H1 (cell line): Measurements from ENCODE around the gene SELENOF. TPM values are rescaled to one million over a fixed set of nuclear protein-coding genes. Genes with fewer than 3 reads are reported as not detected.

Experiments
- CTCF ChIA-PET: fragments of 300-600 bp; sonication (Branson Sonifier 250); formaldehyde crosslinking; loops from one replicate; lab custom pipeline; 2021; ENCODE audit not compliant: partially characterized antibody; lab: Charles Lee
- POLR2A ChIA-PET: fragments of 300-600 bp; sonication (Branson Sonifier 250); formaldehyde crosslinking; loops from one replicate; lab custom pipeline; 2021; ENCODE audit warnings: inconsistent platforms; ENCODE audit not compliant: partially characterized antibody; lab: Charles Lee
- DNase-seq, 2 experiments: peaks; one replicate each; pipeline versions ENCODE4 v3.0.0 to v3.0.0-alpha.2; 2010 to 2022; ENCODE audit warnings: low spot score in 2 of 2, low read depth in 1 of 2, mixed read lengths in 1 of 2
- FAIRE-seq: peaks from 2 replicates; lab custom pipeline; 2011; peaks lifted over from hg19 to GRCh38; lab: Jason Lieb, UNC
- H2AFZ ChIP-seq: 2 replicates; pipeline ENCODE4 v1.8.1; 2012; ENCODE audit warnings: low read length, inconsistent platforms
- H2AK5ac ChIP-seq: 2 replicates; pipeline ENCODE4 v1.6.1; 2013; ENCODE audit warnings: low read depth, low read length
- H2BK120ac ChIP-seq: replicated peaks from 2 replicates; pipeline ENCODE3; 2013; ENCODE audit warnings: low read depth, low read length, inconsistent platforms
- H2BK12ac ChIP-seq: 2 replicates; pipeline ENCODE4 v1.6.1; 2013; ENCODE audit warnings: low read depth, low read length
- H2BK15ac ChIP-seq: 2 replicates; pipeline ENCODE4 v1.6.1; 2013; ENCODE audit warnings: low read length
- H2BK20ac ChIP-seq: 2 replicates; pipeline ENCODE4 v1.6.1; 2013; ENCODE audit warnings: low read length
- H2BK5ac ChIP-seq: 2 replicates; pipeline ENCODE4 v1.6.1; 2013; ENCODE audit warnings: low read depth, low read length
- H3K14ac ChIP-seq: 2 replicates; pipeline ENCODE4 v1.6.1; 2013; ENCODE audit warnings: inconsistent platforms; ENCODE audit not compliant: insufficient read length
- H3K18ac ChIP-seq: 2 replicates; pipeline ENCODE4 v1.6.1; 2013; ENCODE audit warnings: low read length; ENCODE audit errors: extremely low read depth
- H3K23ac ChIP-seq: 2 replicates; pipeline ENCODE4 v1.6.1; 2013; ENCODE audit warnings: inconsistent platforms; ENCODE audit not compliant: insufficient read length
- H3K23me2 ChIP-seq: 2 replicates; pipeline ENCODE4 v1.6.1; 2013; ENCODE audit warnings: low read depth, low read length
- H3K27ac ChIP-seq: 2 replicates; pipeline ENCODE4 v1.6.1; 2011; ENCODE audit warnings: low read depth, low read length, inconsistent platforms
- H3K27me3 ChIP-seq, 4 experiments: replicated peaks in 1 of 4; 1 replicate in 1 of 4; 2 replicates in 3 of 4; pipeline versions ENCODE4 v1.6.1 to v1.8.1; 2011 to 2013; ENCODE audit warnings: low read length in 3 of 4, mild to moderate bottlenecking in 3 of 4, inconsistent platforms in 2 of 4, mixed read lengths in 2 of 4, moderate library complexity in 1 of 4; ENCODE audit not compliant: control insufficient read depth in 3 of 4, insufficient read depth in 3 of 4; ENCODE audit errors: extremely low read depth in 1 of 4
- H3K36me3 ChIP-seq, 4 experiments: 2 replicates each; pipeline versions ENCODE4 v1.6.1 to v1.8.1; 2011 to 2013; ENCODE audit warnings: mild to moderate bottlenecking in 4 of 4, low read length in 3 of 4, moderate library complexity in 2 of 4, control low read depth in 1 of 4, inconsistent platforms in 1 of 4; ENCODE audit not compliant: insufficient read depth in 4 of 4, control insufficient read depth in 2 of 4
- H3K4ac ChIP-seq: replicated peaks from 2 replicates; pipeline ENCODE3; 2013; ENCODE audit warnings: low read length, low read depth, mixed read lengths, inconsistent platforms; ENCODE audit not compliant: insufficient read length
- H3K4me1 ChIP-seq, 4 experiments: replicated peaks in 1 of 4; 1 replicate in 1 of 4; 2 replicates in 3 of 4; pipeline versions ENCODE4 v1.6.1 to v1.8.1; 2011 to 2013; ENCODE audit warnings: low read length in 3 of 4, inconsistent platforms in 2 of 4, mixed read lengths in 1 of 4; ENCODE audit not compliant: insufficient read depth in 4 of 4, control insufficient read depth in 3 of 4
- H3K4me2 ChIP-seq, 2 experiments: 2 replicates each; pipeline versions ENCODE4 v1.6.1 to v1.8.1; 2011 to 2013; ENCODE audit warnings: low read depth in 2 of 2, low read length in 2 of 2, control low read depth in 1 of 2, inconsistent platforms in 1 of 2, mild to moderate bottlenecking in 1 of 2; ENCODE audit not compliant: insufficient read depth in 1 of 2
- H3K4me3 ChIP-seq, 4 experiments: fragments of 200-600, 300-600 bp in 1 of 4; sonication (generic), shearing (Covaris generic), sonication (Bioruptor Twin) in 1 of 4; 2 replicates each; pipeline versions ENCODE4 v1.5.1 to v1.8.1; 2011 to 2016; ENCODE audit warnings: low read length in 4 of 4, low read depth in 3 of 4, control low read depth in 2 of 4, inconsistent platforms in 2 of 4, mild to moderate bottlenecking in 2 of 4, mixed read lengths in 1 of 4, moderate library complexity in 1 of 4; ENCODE audit not compliant: insufficient read depth in 2 of 4; ENCODE audit errors: extremely low read depth in 1 of 4
- H3K56ac ChIP-seq: replicated peaks from 2 replicates; pipeline ENCODE3; 2013; ENCODE audit warnings: low read depth, mild to moderate bottlenecking, mixed read lengths, low read length, inconsistent platforms; ENCODE audit not compliant: insufficient read length
- H3K79me1 ChIP-seq: 2 replicates; pipeline ENCODE4 v1.6.1; 2013; ENCODE audit warnings: low read depth, low read length, control low read depth
- H3K79me2 ChIP-seq, 2 experiments: 2 replicates each; pipeline versions ENCODE4 v1.6.1 to v1.8.1; 2012 to 2013; ENCODE audit warnings: low read length in 2 of 2, mild to moderate bottlenecking in 2 of 2, inconsistent platforms in 1 of 2; ENCODE audit not compliant: insufficient read depth in 2 of 2, control insufficient read depth in 1 of 2
- H3K9ac ChIP-seq, 4 experiments: replicated peaks in 1 of 4; 1 replicate in 1 of 4; 2 replicates in 3 of 4; pipeline versions ENCODE4 v1.6.1 to v1.8.1; 2011 to 2013; ENCODE audit warnings: low read depth in 3 of 4, low read length in 3 of 4, control low read depth in 2 of 4, mild to moderate bottlenecking in 2 of 4, moderate library complexity in 2 of 4, inconsistent platforms in 1 of 4; ENCODE audit errors: extremely low read depth in 1 of 4
- H3K9me3 ChIP-seq, 2 experiments: 2 replicates each; pipeline versions ENCODE4 v1.6.1 to v1.8.1; 2012 to 2013; ENCODE audit warnings: mild to moderate bottlenecking in 2 of 2, moderate library complexity in 2 of 2, control low read depth in 1 of 2, inconsistent platforms in 1 of 2, low read depth in 1 of 2, low read length in 1 of 2, mixed read lengths in 1 of 2; ENCODE audit not compliant: insufficient read depth in 2 of 2
- H4K20me1 ChIP-seq, 2 experiments: replicated peaks in 1 of 2; 2 replicates each; pipeline versions ENCODE3 to v1.8.1; 2011 to 2013; ENCODE audit warnings: inconsistent platforms in 2 of 2, low read length in 2 of 2, mild to moderate bottlenecking in 1 of 2; ENCODE audit not compliant: insufficient read depth in 2 of 2, control insufficient read depth in 1 of 2
- H4K5ac ChIP-seq: 2 replicates; pipeline ENCODE4 v1.6.1; 2013; ENCODE audit warnings: low read length, low read depth, mixed read lengths, inconsistent platforms; ENCODE audit not compliant: insufficient read length
- H4K8ac ChIP-seq: 2 replicates; pipeline ENCODE4 v1.8.0; 2013; ENCODE audit warnings: mild to moderate bottlenecking, moderate library complexity, low read length, inconsistent platforms; ENCODE audit not compliant: insufficient read depth; ENCODE audit errors: extremely low read depth
- H4K91ac ChIP-seq: replicated peaks from 2 replicates; pipeline ENCODE3; 2013; ENCODE audit warnings: low read length, mixed read lengths, inconsistent platforms; ENCODE audit not compliant: insufficient read length
- ATF2 ChIP-seq: IDR thresholded peaks from 2 replicates; pipeline ENCODE4 v1.6.1; 2012; ENCODE audit warnings: low read length, inconsistent platforms
- CBX8 ChIP-seq: fragments of 300-800, 300-1000 bp; sonication (generic); IDR thresholded peaks from 2 replicates; pipeline ENCODE4 v1.7.1; 2016; ENCODE audit warnings: low read depth, low read length, borderline replicate concordance
- CHD1 ChIP-seq: IDR thresholded peaks from 2 replicates; pipeline ENCODE4 v1.6.1; 2012; ENCODE audit warnings: low read depth, low read length, improper control_type of control experiment
- GTF2F1 ChIP-seq: IDR thresholded peaks from 2 replicates; pipeline ENCODE4 v1.6.1; 2012; ENCODE audit warnings: low read depth, low read length, improper control_type of control experiment, borderline replicate concordance
- JUN ChIP-seq: IDR thresholded peaks from 2 replicates; pipeline ENCODE4 v1.6.1; 2011; ENCODE audit warnings: low read depth, mild to moderate bottlenecking, improper control_type of control experiment, low read length
- KDM1A ChIP-seq: fragments of 200-600, 300-600 bp; sonication (generic); IDR thresholded peaks from 2 replicates; pipeline ENCODE4 v1.7.1; 2016; ENCODE audit warnings: mild to moderate bottlenecking, low read length, borderline replicate concordance
- POU5F1 ChIP-seq: IDR thresholded peaks from 2 replicates; pipeline ENCODE4 v1.6.1; 2011; ENCODE audit warnings: low read depth, mild to moderate bottlenecking, low read length, moderate library complexity
- SP2 ChIP-seq: IDR thresholded peaks from 2 replicates; pipeline ENCODE4 v1.6.1; 2012; ENCODE audit warnings: mild to moderate bottlenecking, low read length, inconsistent platforms
- WGBS, 2 experiments: shearing (Covaris generic) in 1 of 2; methylation state at CpG; one replicate each; pipeline versions ENCODE4 v1.1.6 to v1.1.7; 2013 to 2015; ENCODE audit warnings: low lambda C conversion rate in 2 of 2, mixed read lengths in 2 of 2, inconsistent platforms in 1 of 2, low coverage in 1 of 2, missing lambda C conversion rate in 1 of 2; ENCODE audit not compliant: insufficient replicate concordance in 2 of 2, insufficient coverage in 1 of 2, insufficient read length in 1 of 2; ENCODE audit errors: extremely low coverage in 1 of 2, missing lambda C conversion rate in 1 of 2; 5-methylcytosine and 5-hydroxymethylcytosine counted together
- polyA plus RNA-seq, 7 experiments: library from polyadenylated mRNA; depleted of rRNA in 3 of 7; stranded (reverse) in 5 of 7; unstranded in 2 of 7; fragments of >200 nt in 5 of 7; fragments of 200-250 nt in 2 of 7; gene quantifications; 1 replicate in 5 of 7; 2 replicates in 1 of 7; 4 replicates in 1 of 7; pipeline versions ENCODE4 v1.2.1 to v1.2.3, GENCODE V29; 2011 to 2013; ENCODE audit warnings: missing spikeins in 2 of 7, mixed read lengths in 2 of 7
- total RNA-seq: library from RNA; stranded (reverse); fragmentation: NEBNext Ultra II Directional; extraction: Animal tissue kit (Norgen Biotek cat#: 25700); gene quantifications from 2 replicates; pipeline ENCODE4 v1.2.1, GENCODE V29; 2021

Gene SELENOF
- total and polyA plus RNA-seq, 2 of the 8 experiments (the other 6 are each of a cell fraction or from before 2014, with no cell fraction given), result 70.7 to 163 TPM

GRCh38 chr1:86933051-86933450 is 19.1 kb upstream of the SELENOF start:
- Histone ChIP-seq H3K4me2 (peak overlapping the region in 1 of 2 experiments; percentile 55; a peak in 1 of 4 replicates), H2BK20ac (no peak overlapping the region), H3K4me3 (peak overlapping the region in 1 of 4 experiments; percentile 38; a peak in 1 of 8 replicates), H3K27ac (no peak overlapping the region), H3K4ac (no peak overlapping the region), H3K23ac (no peak overlapping the region), H3K9ac (no peak overlapping the region), H2BK120ac (no peak overlapping the region), H4K8ac (no peak overlapping the region), H2BK12ac (no peak overlapping the region; the same call in 1 of the 2 replicates), H3K18ac (no peak overlapping the region), H3K4me1 (peaks cover 1 to 10% (median 7%) of the 10 kb centered on the region in 4 experiments; a peak in 4 of 7 replicates), H3K56ac (no peak overlapping the region), H4K91ac (no peak overlapping the region), H4K20me1 (no peaks in the 10 kb centered on the region), H3K79me2 (peaks cover 0 to 94% of the 10 kb centered on the region in 2 experiments; a peak in 2 of 4 replicates), H3K27me3 (no peaks in the 10 kb centered on the region), H3K23me2 (no peaks in the 10 kb centered on the region), H3K14ac (no peak overlapping the region), H3K79me1 (no peaks in the 10 kb centered on the region), H2BK5ac (no peak overlapping the region), H2AFZ (no peak overlapping the region), H2AK5ac (no peak overlapping the region), H3K36me3 (no peaks in the 10 kb centered on the region), H2BK15ac (no peak overlapping the region), H4K5ac (no peak overlapping the region), H3K9me3 (no peaks in the 10 kb centered on the region)
- ChIA-PET POLR2A (interaction anchor here (1.5 to 7.5 kb wide), 2 partner anchors 19 to 119 kb away, joined by 3 to 49 read pairs; partner anchors contain the start of genes HS2ST1 and SELENOF), CTCF (interaction anchor here (0.5 kb wide), 1 partner anchor 23 kb away, joined by 3 read pairs; no protein-coding TSS in a partner anchor)
- no peak for TF ChIP-seq CHD1
- no peak for TF ChIP-seq GTF2F1
- TF ChIP-seq KDM1A, result no peak
- TF ChIP-seq ATF2, result no peak
- no peak for TF ChIP-seq SP2
- no peak for TF ChIP-seq POU5F1
- TF ChIP-seq CBX8, result no peak
- no peak for TF ChIP-seq JUN
- DNase-seq (no peak), FAIRE-seq (no peak)
- 90% methylated on average over 3 of the region's 3 CpGs; no CpG with 5 or more reads in 1 of the 2 experiments for WGBS, 2 experiments
